ENCODE measurements around the gene LRRC3B.

LRRC3B gene

GRCh38 chr3:26653811-26654425, 31.3 kb downstream of the LRRC3B start:
- no peaks in the 10 kb centered on the region for H3K9me3 ChIP-seq (ENCODE audit: control insufficient read depth in 2 of 2, low read length in 2 of 2)
- no peak overlapping the region for H3K27ac ChIP-seq (ENCODE audit: low read depth in 2 of 2, low read length in 2 of 2)
- H3K4me3 ChIP-seq (ENCODE audit: low read length in 2 of 2) = no peak overlapping the region
- H3K27me3 ChIP-seq (ENCODE audit: control insufficient read depth in 2 of 2, insufficient read depth in 2 of 2, low read length in 2 of 2) = no peaks in the 10 kb centered on the region
- H3K36me3 ChIP-seq (ENCODE audit: control insufficient read depth in 2 of 2, insufficient read depth in 2 of 2, low read length in 2 of 2) = no peaks in the 10 kb centered on the region
- no peak overlapping the region for H3K9ac ChIP-seq (ENCODE audit: low read depth in 1 of 2, low read length in 2 of 2)
- no peaks in the 10 kb centered on the region for H3K4me1 ChIP-seq (ENCODE audit: control insufficient read depth in 2 of 2, insufficient read depth in 2 of 2, low read length in 2 of 2)

DNA sequence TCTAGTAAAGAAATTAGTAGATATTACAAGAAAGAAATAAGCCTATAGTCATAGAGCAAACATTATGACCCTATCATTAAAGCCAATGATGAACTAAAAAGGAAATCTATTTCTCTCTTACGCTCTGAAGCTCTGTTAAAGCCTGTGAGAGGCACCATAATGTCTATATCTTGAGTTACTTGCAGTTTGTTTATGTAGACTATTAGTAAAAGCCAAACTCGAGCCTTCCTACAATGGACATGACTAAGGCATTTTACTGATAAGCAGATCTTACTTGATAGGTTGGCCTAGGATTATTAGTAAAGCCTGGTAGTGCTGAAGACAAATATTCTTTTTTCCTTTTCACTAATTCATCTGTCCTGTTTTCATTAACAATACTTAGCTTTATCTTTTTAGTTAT, 32.7 kb downstream of the LRRC3B start:
- Histone ChIP-seq H3K27ac (ENCODE audit: low read depth in 2 of 2, low read length in 2 of 2) (no peak overlapping the region), H3K9me3 (ENCODE audit: control insufficient read depth in 2 of 2, low read length in 2 of 2) (no peaks in the 10 kb centered on the region), H3K27me3 (ENCODE audit: control insufficient read depth in 2 of 2, insufficient read depth in 2 of 2, low read length in 2 of 2) (no peaks in the 10 kb centered on the region), H3K36me3 (ENCODE audit: control insufficient read depth in 2 of 2, insufficient read depth in 2 of 2, low read length in 2 of 2) (no peaks in the 10 kb centered on the region), H3K4me3 (ENCODE audit: low read length in 2 of 2) (no peak overlapping the region), H3K9ac (ENCODE audit: low read depth in 1 of 2, low read length in 2 of 2) (no peak overlapping the region), H3K4me1 (ENCODE audit: control insufficient read depth in 2 of 2, insufficient read depth in 2 of 2, low read length in 2 of 2) (no peaks in the 10 kb centered on the region)

GRCh38 chr3:26657348-26657976, 34.9 kb downstream of the LRRC3B start:
- H3K36me3 ChIP-seq (ENCODE audit: control insufficient read depth in 2 of 2, insufficient read depth in 2 of 2, low read length in 2 of 2) = no peaks in the 10 kb centered on the region
- H3K9ac ChIP-seq (ENCODE audit: low read depth in 1 of 2, low read length in 2 of 2) = no peak overlapping the region
- H3K4me3 ChIP-seq (ENCODE audit: low read length in 2 of 2) = no peak overlapping the region
- H3K4me1 ChIP-seq (ENCODE audit: control insufficient read depth in 2 of 2, insufficient read depth in 2 of 2, low read length in 2 of 2) = no peaks in the 10 kb centered on the region
- no peaks in the 10 kb centered on the region for H3K27me3 ChIP-seq (ENCODE audit: control insufficient read depth in 2 of 2, insufficient read depth in 2 of 2, low read length in 2 of 2)
- H3K9me3 ChIP-seq (ENCODE audit: control insufficient read depth in 2 of 2, low read length in 2 of 2) = no peaks in the 10 kb centered on the region
- no peak overlapping the region for H3K27ac ChIP-seq (ENCODE audit: low read depth in 2 of 2, low read length in 2 of 2)

DNA sequence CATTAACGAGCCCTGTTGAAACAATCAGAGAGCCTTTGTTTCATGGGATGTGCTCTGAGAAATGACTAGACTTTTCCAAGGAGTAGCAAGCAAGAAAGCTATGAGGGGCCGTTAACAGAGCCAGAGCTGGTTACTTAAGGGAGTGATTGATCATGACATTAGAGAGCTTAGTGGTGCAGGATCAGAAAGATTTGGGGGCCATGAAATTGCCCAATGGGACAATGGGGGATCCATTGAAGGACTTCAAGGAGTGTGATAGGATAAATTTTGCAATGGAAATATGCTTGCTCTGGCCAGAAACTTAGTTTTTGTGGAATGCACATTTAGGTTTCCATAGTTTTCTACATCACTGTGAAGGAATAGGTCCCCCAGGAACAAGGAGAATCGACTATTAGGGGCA, 45.6 kb downstream of the LRRC3B start:
- Histone ChIP-seq H3K27ac (ENCODE audit: low read depth in 2 of 2, low read length in 2 of 2) (no peak overlapping the region), H3K27me3 (ENCODE audit: control insufficient read depth in 2 of 2, insufficient read depth in 2 of 2, low read length in 2 of 2) (no peaks in the 10 kb centered on the region), H3K9ac (ENCODE audit: low read depth in 1 of 2, low read length in 2 of 2) (no peak overlapping the region), H3K4me1 (ENCODE audit: control insufficient read depth in 2 of 2, insufficient read depth in 2 of 2, low read length in 2 of 2) (no peaks in the 10 kb centered on the region), H3K36me3 (ENCODE audit: control insufficient read depth in 2 of 2, insufficient read depth in 2 of 2, low read length in 2 of 2) (no peaks in the 10 kb centered on the region), H3K9me3 (ENCODE audit: control insufficient read depth in 2 of 2, low read length in 2 of 2) (no peaks in the 10 kb centered on the region), H3K4me3 (ENCODE audit: low read length in 2 of 2) (no peak overlapping the region)

DNA sequence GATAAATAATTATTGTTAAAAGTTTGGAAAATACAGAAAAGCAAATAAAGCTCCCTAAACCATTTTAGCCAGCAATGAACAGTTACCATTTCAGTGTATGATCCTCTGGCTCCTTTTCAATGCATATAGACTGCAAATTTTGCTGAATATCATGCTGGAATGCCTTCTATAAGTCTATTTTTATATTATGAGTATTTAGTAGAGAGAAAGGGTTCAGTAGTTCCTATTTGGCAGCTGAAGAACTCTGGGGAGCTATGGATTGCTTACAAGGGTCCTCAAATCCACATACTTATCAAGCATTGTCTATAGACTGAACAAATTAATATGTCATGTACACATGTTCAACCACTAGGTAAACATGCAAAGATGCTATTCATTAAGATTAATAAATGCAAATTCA, 46.1 kb downstream of the LRRC3B start:
- Histone ChIP-seq H3K36me3 (ENCODE audit: control insufficient read depth in 2 of 2, insufficient read depth in 2 of 2, low read length in 2 of 2) (no peaks in the 10 kb centered on the region), H3K9me3 (ENCODE audit: control insufficient read depth in 2 of 2, low read length in 2 of 2) (no peaks in the 10 kb centered on the region), H3K9ac (ENCODE audit: low read depth in 1 of 2, low read length in 2 of 2) (no peak overlapping the region), H3K4me3 (ENCODE audit: low read length in 2 of 2) (no peak overlapping the region), H3K27me3 (ENCODE audit: control insufficient read depth in 2 of 2, insufficient read depth in 2 of 2, low read length in 2 of 2) (no peaks in the 10 kb centered on the region), H3K27ac (ENCODE audit: low read depth in 2 of 2, low read length in 2 of 2) (no peak overlapping the region), H3K4me1 (ENCODE audit: control insufficient read depth in 2 of 2, insufficient read depth in 2 of 2, low read length in 2 of 2) (no peaks in the 10 kb centered on the region)

DNA sequence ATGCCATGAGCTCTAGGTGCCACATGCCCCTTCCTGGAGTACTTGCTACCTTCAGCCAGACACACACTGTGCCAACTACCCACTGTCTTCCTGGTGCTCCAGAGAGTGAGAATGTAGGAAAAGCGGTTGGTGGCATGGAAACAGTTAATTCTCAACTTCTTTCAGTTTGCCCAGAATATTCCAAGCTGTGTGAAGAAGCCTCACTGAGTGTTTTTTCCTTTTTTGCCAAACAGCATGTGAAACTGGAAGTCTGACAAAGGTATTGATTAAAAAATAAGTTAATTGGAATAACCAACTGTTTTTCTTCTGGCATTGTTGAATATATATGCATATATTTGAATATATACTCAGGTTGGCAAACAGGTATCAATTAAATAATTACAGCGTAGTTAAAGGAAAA, 52.8 kb downstream of the LRRC3B start:
- Histone ChIP-seq H3K9ac (ENCODE audit: low read depth in 1 of 2, low read length in 2 of 2) (no peak overlapping the region), H3K36me3 (ENCODE audit: control insufficient read depth in 2 of 2, insufficient read depth in 2 of 2, low read length in 2 of 2) (no peaks in the 10 kb centered on the region), H3K9me3 (ENCODE audit: control insufficient read depth in 2 of 2, low read length in 2 of 2) (peaks cover 5% of the 10 kb centered on the region in 2 donors), H3K27me3 (ENCODE audit: control insufficient read depth in 2 of 2, insufficient read depth in 2 of 2, low read length in 2 of 2) (no peaks in the 10 kb centered on the region), H3K27ac (ENCODE audit: low read depth in 2 of 2, low read length in 2 of 2) (no peak overlapping the region), H3K4me3 (ENCODE audit: low read length in 2 of 2) (no peak overlapping the region), H3K4me1 (ENCODE audit: control insufficient read depth in 2 of 2, insufficient read depth in 2 of 2, low read length in 2 of 2) (no peaks in the 10 kb centered on the region)

DNA sequence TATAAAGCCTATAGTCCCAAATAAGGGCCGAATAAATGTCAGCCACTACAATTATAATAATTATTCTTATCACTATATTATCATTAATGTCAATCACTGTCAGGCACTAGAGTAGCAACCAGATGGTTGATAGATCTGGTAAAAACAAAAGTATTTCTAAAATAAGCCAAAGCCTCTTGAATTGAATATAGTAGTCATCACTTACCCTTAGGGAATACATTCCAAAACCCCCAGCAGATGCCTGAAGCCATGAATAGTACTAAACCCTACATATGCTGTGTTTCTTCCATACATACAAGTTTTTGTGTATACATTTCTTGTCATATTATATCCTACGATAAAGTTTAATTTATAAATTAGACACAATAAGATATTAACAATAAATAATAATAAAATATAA, 59.1 kb downstream of the LRRC3B start:
- no peaks in the 10 kb centered on the region for H3K27me3 ChIP-seq (ENCODE audit: control insufficient read depth in 2 of 2, insufficient read depth in 2 of 2, low read length in 2 of 2)
- H3K36me3 ChIP-seq (ENCODE audit: control insufficient read depth in 2 of 2, insufficient read depth in 2 of 2, low read length in 2 of 2) = no peaks in the 10 kb centered on the region
- H3K4me1 ChIP-seq (ENCODE audit: control insufficient read depth in 2 of 2, insufficient read depth in 2 of 2, low read length in 2 of 2) = no peaks in the 10 kb centered on the region
- H3K9ac ChIP-seq (ENCODE audit: low read depth in 1 of 2, low read length in 2 of 2) = no peak overlapping the region
- H3K9me3 ChIP-seq (ENCODE audit: control insufficient read depth in 2 of 2, low read length in 2 of 2) = peaks cover 5% of the 10 kb centered on the region in 2 donors
- no peak overlapping the region for H3K27ac ChIP-seq (ENCODE audit: low read depth in 2 of 2, low read length in 2 of 2)
- no peak overlapping the region for H3K4me3 ChIP-seq (ENCODE audit: low read length in 2 of 2)

- Histone ChIP-seq H3K4me1 (ENCODE audit: control insufficient read depth in 2 of 2, insufficient read depth in 2 of 2, low read length in 2 of 2) (no peaks in the 10 kb centered on the region), H3K27ac (ENCODE audit: low read depth in 2 of 2, low read length in 2 of 2) (no peak overlapping the region), H3K36me3 (ENCODE audit: control insufficient read depth in 2 of 2, insufficient read depth in 2 of 2, low read length in 2 of 2) (no peaks in the 10 kb centered on the region), H3K9me3 (ENCODE audit: control insufficient read depth in 2 of 2, low read length in 2 of 2) (peaks cover 0 to 5% of the 10 kb centered on the region in 2 donors), H3K4me3 (ENCODE audit: low read length in 2 of 2) (no peak overlapping the region), H3K9ac (ENCODE audit: low read depth in 1 of 2, low read length in 2 of 2) (no peak overlapping the region), H3K27me3 (ENCODE audit: control insufficient read depth in 2 of 2, insufficient read depth in 2 of 2, low read length in 2 of 2) (no peaks in the 10 kb centered on the region)
Measured at GRCh38 chr3:26682406-26682805, 59.8 kb downstream of the LRRC3B start.

DNA sequence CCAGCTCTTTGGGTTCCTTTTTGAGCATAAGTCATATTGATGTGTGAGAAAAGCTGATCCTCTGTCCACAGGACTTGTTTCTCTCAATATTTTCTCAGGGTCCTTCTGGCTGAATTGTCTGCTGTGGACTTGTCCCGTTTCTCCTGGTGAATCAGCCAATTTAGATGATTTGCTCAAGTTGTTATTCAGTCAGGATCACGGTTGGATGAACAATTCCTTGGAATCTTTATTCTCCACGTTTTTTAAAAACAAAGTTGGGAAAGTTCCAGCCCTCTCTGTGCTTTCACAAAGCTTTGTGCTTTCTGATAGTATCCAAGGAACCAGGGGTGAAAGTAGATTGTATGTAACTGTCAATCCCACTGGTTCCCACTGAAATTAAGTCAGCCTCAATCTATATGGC, 61.3 kb downstream of the LRRC3B start:
- Histone ChIP-seq H3K27me3 (ENCODE audit: control insufficient read depth in 2 of 2, insufficient read depth in 2 of 2, low read length in 2 of 2) (no peaks in the 10 kb centered on the region), H3K4me3 (ENCODE audit: low read length in 2 of 2) (no peak overlapping the region), H3K4me1 (ENCODE audit: control insufficient read depth in 2 of 2, insufficient read depth in 2 of 2, low read length in 2 of 2) (no peaks in the 10 kb centered on the region), H3K36me3 (ENCODE audit: control insufficient read depth in 2 of 2, insufficient read depth in 2 of 2, low read length in 2 of 2) (no peaks in the 10 kb centered on the region), H3K27ac (ENCODE audit: low read depth in 2 of 2, low read length in 2 of 2) (no peak overlapping the region), H3K9ac (ENCODE audit: low read depth in 1 of 2, low read length in 2 of 2) (no peak overlapping the region), H3K9me3 (ENCODE audit: control insufficient read depth in 2 of 2, low read length in 2 of 2) (no peaks in the 10 kb centered on the region)

DNA sequence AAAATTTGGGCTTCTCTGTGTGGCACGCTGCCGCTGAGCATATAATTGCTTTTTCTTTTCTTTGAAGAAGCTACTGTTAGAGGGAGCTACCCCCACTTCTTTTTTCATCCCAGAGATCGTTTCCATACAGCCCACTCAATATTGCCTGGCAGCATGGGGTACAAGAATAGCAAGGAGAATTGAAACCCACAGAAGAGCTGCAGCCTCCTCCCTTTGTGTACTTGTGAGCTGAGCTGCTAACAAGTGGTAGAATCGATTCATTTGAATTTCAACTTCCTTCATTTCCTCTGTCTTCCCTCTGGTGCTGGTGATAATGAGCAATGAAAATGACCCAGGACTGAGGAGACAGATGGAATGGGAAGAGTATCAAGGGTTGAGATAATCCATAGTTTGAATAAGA, 64.9 kb downstream of the LRRC3B start:
- H3K4me3 ChIP-seq (ENCODE audit: low read length in 2 of 2) = no peak overlapping the region
- no peaks in the 10 kb centered on the region for H3K27me3 ChIP-seq (ENCODE audit: control insufficient read depth in 2 of 2, insufficient read depth in 2 of 2, low read length in 2 of 2)
- H3K36me3 ChIP-seq (ENCODE audit: control insufficient read depth in 2 of 2, insufficient read depth in 2 of 2, low read length in 2 of 2) = no peaks in the 10 kb centered on the region
- H3K4me1 ChIP-seq (ENCODE audit: control insufficient read depth in 2 of 2, insufficient read depth in 2 of 2, low read length in 2 of 2) = no peaks in the 10 kb centered on the region
- H3K27ac ChIP-seq (ENCODE audit: low read depth in 2 of 2, low read length in 2 of 2) = no peak overlapping the region
- H3K9ac ChIP-seq (ENCODE audit: low read depth in 1 of 2, low read length in 2 of 2) = no peak overlapping the region
- H3K9me3 ChIP-seq (ENCODE audit: control insufficient read depth in 2 of 2, low read length in 2 of 2) = no peaks in the 10 kb centered on the region
